HG03521 (cell line): ENCODE data around the gene BCL2L13.

ENCODE experiments used
- ATAC-seq: cut with Tn5 transposase; IDR thresholded peaks from one replicate; pipeline ENCODE4 v1.9.1; 2021; ENCODE audit warnings: mild to moderate bottlenecking, moderate library complexity; ENCODE audit not compliant: unreplicated experiment

BCL2L13 gene

GRCh38 chr22:17777005-17777716 lies 138.6 kb downstream of the BCL2L13 start:
- no peak for ATAC-seq

GRCh38 chr22:17777717-17778044 lies 139.1 kb downstream of the BCL2L13 start:
- ATAC-seq, result no peak

- no peak for ATAC-seq
Observed at GRCh38 chr22:17778412-17778976, 139.9 kb downstream of the BCL2L13 start.

- ATAC-seq, result no peak
Observed at GRCh38 chr22:17779286-17780115, 140.9 kb downstream of the BCL2L13 start.

DNA sequence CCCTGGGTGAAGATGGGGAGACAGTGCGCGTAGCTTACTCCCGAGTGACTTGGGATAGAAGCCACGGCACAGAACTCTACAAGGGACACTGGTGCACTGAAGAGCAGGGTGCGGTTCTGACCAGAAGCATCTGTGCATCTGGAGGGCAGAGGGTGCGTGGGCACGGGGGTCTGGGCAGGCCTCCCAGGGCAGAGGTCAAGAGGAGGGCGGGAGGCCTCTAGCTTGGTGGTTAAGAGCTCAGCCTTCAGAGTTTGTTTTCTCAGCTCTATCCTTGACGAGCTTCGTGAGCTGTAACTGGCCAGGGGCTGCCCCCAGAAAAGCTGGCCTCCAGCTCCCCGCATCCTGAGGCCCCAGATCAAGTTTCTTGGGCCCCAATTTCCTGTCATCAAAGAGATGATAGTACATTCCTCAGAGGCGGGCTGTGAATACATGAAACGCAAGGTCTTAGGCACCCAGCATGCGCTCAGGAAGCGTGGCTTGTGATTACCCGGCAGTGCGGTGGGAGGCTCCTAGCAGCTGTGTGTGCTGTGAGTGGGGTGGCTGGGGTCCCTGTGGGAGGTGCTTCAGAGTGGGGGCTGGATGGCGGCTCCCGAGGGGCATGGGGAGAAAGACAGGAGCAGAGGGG lies 141.7 kb downstream of the BCL2L13 start:
- no peak for ATAC-seq
